Measurements from ENCODE around the gene GNB3. TPM values are rescaled to one million over a fixed set of nuclear protein-coding genes. Genes with fewer than 3 reads are reported as not detected.

Gene GNB3
- total and polyA plus RNA-seq, 9 of the 15 experiments (the other 6 are each of a cell fraction or from before 2014, with no cell fraction given): 1.4 to 5.8 (median 2.0) TPM

DNA sequence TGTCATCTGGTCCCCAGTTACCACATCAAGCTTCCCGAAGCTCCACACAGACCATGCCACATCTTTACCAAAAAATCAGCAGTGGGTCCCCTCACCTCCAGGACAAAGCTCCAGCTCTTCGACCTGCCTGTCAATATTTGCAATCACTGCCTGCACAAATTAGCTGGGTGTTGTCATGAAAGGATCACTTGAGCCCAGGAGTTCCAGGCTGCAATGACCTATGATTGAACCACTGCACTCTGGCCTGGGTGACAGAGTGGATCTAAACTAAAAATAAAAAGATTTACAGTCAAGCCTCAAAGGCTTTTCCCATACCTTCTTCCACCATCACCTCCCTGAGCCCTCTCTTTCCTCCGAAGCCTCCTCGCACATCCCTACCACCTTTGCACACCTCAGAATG, 44.1 kb upstream of the GNB3 start:
- ATAC-seq (no peak), DNase-seq (ENCODE audit: extremely low read depth in 1 of 4, low spot score in 3 of 4) (no peak), FAIRE-seq (no peak)
- ChIA-PET POLR2A (interaction anchor here (1.0 kb wide), 1 partner anchor 17 kb away, joined by 3 read pairs; no protein-coding TSS in a partner anchor), CTCF (ENCODE audit: low intra/inter-chr PET ratio) (no interaction called here)
- Histone ChIP-seq H3K36me3 (ENCODE audit: control insufficient read depth, insufficient read depth, low read length) (no peaks in the 10 kb centered on the region), H3K4me1 (replicated peaks in 1 of 2; ENCODE audit: control insufficient read depth in 2 of 2, insufficient read depth in 2 of 2, low read length in 2 of 2) (peaks cover 0 to 7% of the 10 kb centered on the region in 2 experiments; a peak in 2 of 5 replicates), H3K9me3 (replicated peaks; ENCODE audit: control insufficient read depth, insufficient read depth, low read depth, low read length) (no peaks in the 10 kb centered on the region), H3K4me3 (no peak overlapping the region), H3K4me2 (ENCODE audit: insufficient read depth, low read length) (no peak overlapping the region), H3K27me3 (ENCODE audit: control insufficient read depth in 2 of 2, insufficient read depth in 2 of 2, low read length in 2 of 2) (no peaks in the 10 kb centered on the region), H3K79me2 (ENCODE audit: control insufficient read depth, insufficient read depth, low read length) (no peaks in the 10 kb centered on the region), H2AFZ (ENCODE audit: low read depth, low read length) (no peak overlapping the region), H3K9me1 (ENCODE audit: control insufficient read depth, insufficient read depth, low read length) (no peaks in the 10 kb centered on the region), H4K20me1 (replicated peaks; ENCODE audit: control insufficient read depth, insufficient read depth, low read length) (no peaks in the 10 kb centered on the region), H3K9ac (ENCODE audit: insufficient read depth in 1 of 2, low read depth in 2 of 2, low read length in 2 of 2) (no peak overlapping the region), H3K27ac (ENCODE audit: extremely low read depth, low read depth, low read length) (no peak overlapping the region)
- no peak for TF ChIP-seq ETV6 (IDR thresholded peaks at IDR 0.05; ENCODE audit: borderline replicate concordance in 1 of 2, low read depth in 2 of 2, low read length in 1 of 2)
- TF ChIP-seq ETV6 (CRISPR knock-in tag; IDR thresholded peaks at IDR 0.05; ENCODE audit: borderline replicate concordance): no peak
- TF ChIP-seq NCOR1 (IDR thresholded peaks at IDR 0.05): no peak
- TF ChIP-seq MBD2 (IDR thresholded peaks at IDR 0.05; ENCODE audit: borderline replicate concordance, low read depth): no peak
- no peak for TF ChIP-seq RAD21 (CRISPR knock-in tag; conservative IDR thresholded peaks at IDR 0.05 in 1 of 2, IDR thresholded peaks at IDR 0.05 in 1 of 2)
- TF ChIP-seq FOXP1 (CRISPR knock-in tag; IDR thresholded peaks at IDR 0.05): no peak
- TF ChIP-seq HLTF (IDR thresholded peaks at IDR 0.05): no peak
- 36% methylated on average over 3 of the region's 4 CpGs for WGBS (ENCODE audit: insufficient coverage, low coverage, missing lambda C conversion rate)
- intact Hi-C loops (cut with micrococcal nuclease): no loop called here
- BruUV-seq (replicated peaks): no TSS peak
- in situ Hi-C loops (cut with MboI): no loop called here

GRCh38 chr12:6799147-6799546, 41.6 kb upstream of the GNB3 start:
- POLR2A ChIA-PET: no interaction called here
- H3K4me3 ChIP-seq: no peak overlapping the region
- H3K9me1 ChIP-seq (ENCODE audit: control insufficient read depth, insufficient read depth, low read length): no peaks in the 10 kb centered on the region
- no peaks in the 10 kb centered on the region for H3K36me3 ChIP-seq (ENCODE audit: control insufficient read depth, insufficient read depth, low read length)
- 49% methylated on average over 5 of the region's 5 CpGs for WGBS (ENCODE audit: insufficient coverage, low coverage, missing lambda C conversion rate)
- ATAC-seq (no peak), FAIRE-seq (no peak), DNase-seq (ENCODE audit: extremely low read depth in 1 of 4, low spot score in 3 of 4) (no peak)
- no peak for TF ChIP-seq PHTF2 (CRISPR knock-in tag; IDR thresholded peaks at IDR 0.05)
- TF ChIP-seq TFAM (CRISPR knock-in tag; conservative IDR thresholded peaks at IDR 0.05): no peak
- BruUV-seq (replicated peaks): no TSS peak
- H2AFZ ChIP-seq (ENCODE audit: low read depth, low read length): no peak overlapping the region
- no peaks in the 10 kb centered on the region for H3K79me2 ChIP-seq (ENCODE audit: control insufficient read depth, insufficient read depth, low read length)
- no peak overlapping the region for H3K4me2 ChIP-seq (ENCODE audit: insufficient read depth, low read length)
- in situ Hi-C loops (cut with MboI) (no loop called here), intact Hi-C loops (cut with micrococcal nuclease) (no loop called here)
- no peaks in the 10 kb centered on the region for H4K20me1 ChIP-seq (replicated peaks; ENCODE audit: control insufficient read depth, insufficient read depth, low read length)
- no peaks in the 10 kb centered on the region for H3K9me3 ChIP-seq (replicated peaks; ENCODE audit: control insufficient read depth, insufficient read depth, low read depth, low read length)
- H3K27me3 ChIP-seq (ENCODE audit: control insufficient read depth in 2 of 2, insufficient read depth in 2 of 2, low read length in 2 of 2): no peaks in the 10 kb centered on the region
- no peaks in the 10 kb centered on the region; a peak in 1 of 5 replicates for H3K4me1 ChIP-seq (replicated peaks in 1 of 2; ENCODE audit: control insufficient read depth in 2 of 2, insufficient read depth in 2 of 2, low read length in 2 of 2)
- CTCF ChIA-PET (ENCODE audit: low intra/inter-chr PET ratio): no interaction called here
- H3K9ac ChIP-seq (ENCODE audit: insufficient read depth in 1 of 2, low read depth in 2 of 2, low read length in 2 of 2): no peak overlapping the region
- H3K27ac ChIP-seq (ENCODE audit: extremely low read depth, low read depth, low read length): no peak overlapping the region

Measured in K562 (cell line).